CD14-positive monocyte (primary cell): ENCODE data around the gene CEP68. TPM values are rescaled to one million over a fixed set of nuclear protein-coding genes. Genes with fewer than 3 reads are reported as not detected.

Experiments
- DNase-seq, 3 donors: peaks; one replicate each; pipeline ENCODE4 v3.0.0-alpha.2; 2011 to 2022
- H2AFZ ChIP-seq: 2 replicates; pipeline ENCODE4 v1.6.0; 2012; ENCODE audit warnings: mild to moderate bottlenecking, low read depth, low read length, inconsistent platforms; ENCODE audit not compliant: insufficient read depth, poor library complexity, severe bottlenecking
- H3K27ac ChIP-seq, 2 donors: 1 replicate in 1 of 2; 2 replicates in 1 of 2; pipeline ENCODE4 v1.5.1; 2012 to 2013; ENCODE audit warnings: low read length in 2 of 2, control low read depth in 1 of 2, inconsistent platforms in 1 of 2, low read depth in 1 of 2, mild to moderate bottlenecking in 1 of 2
- H3K27me3 ChIP-seq, 2 donors: one replicate each; pipeline versions ENCODE4 v1.6.0 to v1.6.1; 2011 to 2013; ENCODE audit warnings: low read length in 2 of 2; ENCODE audit not compliant: control insufficient read depth in 2 of 2, insufficient read depth in 2 of 2
- H3K36me3 ChIP-seq, 2 donors: replicated peaks in 1 of 2; 1 replicate in 1 of 2; 2 replicates in 1 of 2; pipeline versions ENCODE4 v1.5.1 to v1.6.1; 2012 to 2013; ENCODE audit warnings: low read length in 2 of 2, control low read depth in 1 of 2, inconsistent platforms in 1 of 2, mild to moderate bottlenecking in 1 of 2; ENCODE audit not compliant: insufficient read depth in 2 of 2, control insufficient read depth in 1 of 2
- H3K4me1 ChIP-seq, 2 donors: 1 replicate in 1 of 2; 2 replicates in 1 of 2; pipeline versions ENCODE4 v1.5.1 to v1.6.1; 2012 to 2013; ENCODE audit warnings: low read length in 2 of 2, control low read depth in 1 of 2, inconsistent platforms in 1 of 2, mild to moderate bottlenecking in 1 of 2, moderate library complexity in 1 of 2; ENCODE audit not compliant: insufficient read depth in 2 of 2, control insufficient read depth in 1 of 2
- H3K4me2 ChIP-seq: replicated peaks from 2 replicates; pipeline ENCODE3; 2012; ENCODE audit warnings: low read length, moderate library complexity, mild to moderate bottlenecking; ENCODE audit not compliant: poor library complexity, severe bottlenecking; ENCODE audit errors: extremely low read depth
- H3K4me3 ChIP-seq, 3 experiments: fragments of 200-600 bp in 1 of 3; sonication (generic) in 1 of 3; replicated peaks in 1 of 3; 1 replicate in 2 of 3; 2 replicates in 1 of 3; pipeline ENCODE4 v1.5.1; 2011 to 2013; ENCODE audit warnings: low read length in 3 of 3, mild to moderate bottlenecking in 3 of 3, control low read depth in 2 of 3, low read depth in 2 of 3, inconsistent platforms in 1 of 3, moderate library complexity in 1 of 3
- H3K79me2 ChIP-seq: 2 replicates; pipeline ENCODE4 v1.6.0; 2012; ENCODE audit warnings: mild to moderate bottlenecking, control low read depth, inconsistent platforms, low read length, moderate library complexity; ENCODE audit not compliant: insufficient read depth
- H3K9ac ChIP-seq: 2 replicates; pipeline ENCODE4 v1.6.0; 2017; ENCODE audit warnings: low read length, mild to moderate bottlenecking; ENCODE audit not compliant: insufficient read depth, poor library complexity, severe bottlenecking
- H3K9me3 ChIP-seq, 2 donors: replicated peaks in 1 of 2; 1 replicate in 1 of 2; 2 replicates in 1 of 2; pipeline versions ENCODE4 v1.5.1 to v1.6.1; 2012 to 2013; ENCODE audit warnings: low read length in 2 of 2, control low read depth in 1 of 2; ENCODE audit not compliant: control insufficient read depth in 1 of 2, insufficient read depth in 1 of 2
- H4K20me1 ChIP-seq: 2 replicates; pipeline ENCODE4 v1.6.0; 2012; ENCODE audit warnings: mild to moderate bottlenecking, low read length, control low read depth, moderate library complexity; ENCODE audit not compliant: insufficient read depth
- H3K27ac Mint-ChIP-seq, 7 donors: one replicate each; pipeline ENCODE4 v1.8.0; 2020; ENCODE audit warnings: mild to moderate bottlenecking in 7 of 7, mixed read lengths in 7 of 7, moderate library complexity in 6 of 7, inconsistent platforms in 2 of 7
- H3K27me3 Mint-ChIP-seq, 3 donors: one replicate each; pipeline ENCODE4 v1.8.0; 2021 to 2022; ENCODE audit warnings: low read depth in 3 of 3, mild to moderate bottlenecking in 3 of 3, mixed read lengths in 3 of 3, moderate library complexity in 3 of 3, inconsistent platforms in 1 of 3
- H3K36me3 Mint-ChIP-seq, 2 donors: one replicate each; pipeline ENCODE4 v1.8.0; 2020; ENCODE audit warnings: mixed read lengths in 2 of 2, inconsistent platforms in 1 of 2, mild to moderate bottlenecking in 1 of 2
- H3K4me1 Mint-ChIP-seq: one replicate; pipeline ENCODE4 v1.8.0; 2020; ENCODE audit warnings: mild to moderate bottlenecking, mixed read lengths
- H3K4me3 Mint-ChIP-seq, 2 donors: one replicate each; pipeline ENCODE4 v1.8.0; 2020; ENCODE audit warnings: mild to moderate bottlenecking in 2 of 2, mixed read lengths in 2 of 2, moderate library complexity in 1 of 2
- H3K9me3 Mint-ChIP-seq, 7 donors: one replicate each; pipeline ENCODE4 v1.8.0; 2020 to 2022; ENCODE audit warnings: mixed read lengths in 7 of 7, mild to moderate bottlenecking in 6 of 7, moderate library complexity in 6 of 7, inconsistent platforms in 2 of 7
- CTCF ChIP-seq: fragments of 200-600 bp; IDR thresholded peaks from one replicate; pipeline ENCODE4 v1.8.0; 2022; ENCODE audit warnings: antibody characterized with exemption, mild to moderate bottlenecking
- WGBS: methylation state at CpG from one replicate; pipeline ENCODE4 v1.1.5; 2013; ENCODE audit warnings: missing lambda C conversion rate; ENCODE audit not compliant: insufficient coverage; 5-methylcytosine and 5-hydroxymethylcytosine counted together
- intact Hi-C, 2 donors: fragments of 100-400 bp; cut with micrococcal nuclease; formaldehyde crosslinking; loops; one replicate each; pipeline versions ENCODE4 v1.15.0 to v1.15.1; 2023
- polyA plus RNA-seq, 3 donors: library from polyadenylated mRNA; depleted of rRNA in 1 of 3; unstranded in 2 of 3; stranded (reverse) in 1 of 3; fragments of 300-500 nt in 2 of 3; fragments of >200 nt in 1 of 3; fragmentation: Illumina TruSeq in 2 of 3; gene quantifications; 1 replicate in 2 of 3; 2 replicates in 1 of 3; pipeline ENCODE4 v1.2.3, GENCODE V29; 2012 to 2021

CEP68 gene
- polyA plus RNA-seq, 3 donors, result 2.5 to 6.5 (median 2.8) TPM

- intact Hi-C loops, result no loop called here
- H3K9ac ChIP-seq, result no peak overlapping the region
- H4K20me1 ChIP-seq, result peaks cover 88% of the 10 kb centered on the region
- H3K27me3 ChIP-seq, result no peaks in the 10 kb centered on the region
- H3K27ac Mint-ChIP-seq, result peak overlapping the region in 3 of 7 donors; percentile 21 to 78 (median 39)
- no peak overlapping the region for H3K4me3 Mint-ChIP-seq
- DNase-seq, result no peak
- peaks cover 38 to 68% of the 10 kb centered on the region in 2 donors for H3K36me3 Mint-ChIP-seq
- no peaks in the 10 kb centered on the region for H3K9me3 Mint-ChIP-seq
- peaks cover 31 to 87% of the 10 kb centered on the region in 2 donors for H3K36me3 ChIP-seq
- peak overlapping the region in 1 of 2 donors; percentile 42 for H3K27ac ChIP-seq
- 100% methylated on average over 4 of the region's 7 CpGs for WGBS
- no peak for TF ChIP-seq CTCF
- peaks cover 12% of the 10 kb centered on the region for H3K4me1 Mint-ChIP-seq
- H3K9me3 ChIP-seq, result no peaks in the 10 kb centered on the region
- H3K27me3 Mint-ChIP-seq, result peaks cover 0 to 2% (median 0%) of the 10 kb centered on the region in 3 donors
- H2AFZ ChIP-seq, result no peak overlapping the region
- H3K4me3 ChIP-seq, result no peak overlapping the region
- H3K4me2 ChIP-seq, result no peak overlapping the region
- H3K4me1 ChIP-seq, result peaks cover 6 to 7% of the 10 kb centered on the region in 2 donors
- H3K79me2 ChIP-seq, result peaks cover 8% of the 10 kb centered on the region
These were observed 20.1 kb downstream of the CEP68 start for GRCh38 chr2:65076345-65076710.

- 97% methylated on average over 6 of the region's 7 CpGs for WGBS
- peaks cover 36 to 83% of the 10 kb centered on the region in 2 donors for H3K36me3 ChIP-seq
- no peaks in the 10 kb centered on the region for H3K9me3 ChIP-seq
- no peaks in the 10 kb centered on the region for H3K27me3 ChIP-seq
- no peak overlapping the region for H3K4me3 Mint-ChIP-seq
- H4K20me1 ChIP-seq, result peaks cover 88% of the 10 kb centered on the region
- H3K4me1 Mint-ChIP-seq, result peaks cover 25% of the 10 kb centered on the region
- H3K9ac ChIP-seq, result no peak overlapping the region
- peaks cover 0 to 2% (median 0%) of the 10 kb centered on the region in 3 donors for H3K27me3 Mint-ChIP-seq
- no peak overlapping the region for H3K4me2 ChIP-seq
- intact Hi-C loops, result no loop called here
- no peak for TF ChIP-seq CTCF
- no peaks in the 10 kb centered on the region for H3K9me3 Mint-ChIP-seq
- no peak overlapping the region for H3K4me3 ChIP-seq
- H3K27ac Mint-ChIP-seq, result peak overlapping the region in 1 of 7 donors; percentile 35
- peaks cover 9 to 15% of the 10 kb centered on the region in 2 donors for H3K4me1 ChIP-seq
- H2AFZ ChIP-seq, result no peak overlapping the region
- peaks cover 42 to 71% of the 10 kb centered on the region in 2 donors for H3K36me3 Mint-ChIP-seq
- peaks cover 12% of the 10 kb centered on the region for H3K79me2 ChIP-seq
- no peak overlapping the region for H3K27ac ChIP-seq
- no peak for DNase-seq
These were observed 21.7 kb downstream of the CEP68 start for GRCh38 chr2:65077898-65078297.
